HepG2 (cell line): ENCODE results near the gene TCAP. TPM values are rescaled to one million over a fixed set of nuclear protein-coding genes. Genes with fewer than 3 reads are reported as not detected.

ENCODE experiments used
- MTA3 ChIP-seq: sonication (generic); formaldehyde crosslinking; IDR thresholded peaks from 2 replicates; pipeline ENCODE4 v1.4.0; 2020; ENCODE audit warnings: missing genetic modification reagents
- PPARG ChIP-seq: conservative IDR thresholded peaks from 2 replicates; pipeline ENCODE4 v1.6.1; 2016; ENCODE audit warnings: missing biosample characterization, missing genetic modification reagents
- RORA ChIP-seq: sonication (generic); formaldehyde crosslinking; IDR thresholded peaks from 2 replicates; pipeline ENCODE4 v1.5.0; 2020; ENCODE audit warnings: mild to moderate bottlenecking, missing genetic modification reagents, moderate library complexity
- SYNCRIP ChIP-seq: fragments of 200-400 bp; formaldehyde crosslinking; IDR thresholded peaks from 2 replicates; pipeline ENCODE4 v1.6.1; 2018; ENCODE audit warnings: mild to moderate bottlenecking, low read depth, low read length; ENCODE audit not compliant: insufficient read depth
- ZFX ChIP-seq: sonication (generic); formaldehyde crosslinking; IDR thresholded peaks from 2 replicates; pipeline ENCODE4 v1.4.0; 2020; ENCODE audit warnings: mild to moderate bottlenecking, low read depth, missing genetic modification reagents, moderate library complexity
- ZNF230 ChIP-seq: sonication (generic); formaldehyde crosslinking; IDR thresholded peaks from 2 replicates; pipeline ENCODE4 v1.4.0; 2020; ENCODE audit warnings: mild to moderate bottlenecking, missing genetic modification reagents
- ZNF652 ChIP-seq: IDR thresholded peaks from 2 replicates; pipeline ENCODE4 v1.6.1; 2016; ENCODE audit warnings: low read depth, borderline replicate concordance
- ZSCAN31 ChIP-seq: sonication (generic); formaldehyde crosslinking; IDR thresholded peaks from 2 replicates; pipeline ENCODE4 v1.5.0; 2020; ENCODE audit warnings: low read depth, mild to moderate bottlenecking, missing genetic modification reagents
- polyA plus RNA-seq, 8 experiments: library from polyadenylated mRNA; depleted of rRNA in 3 of 8; stranded (reverse) in 7 of 8; unstranded in 1 of 8; fragments of >200 nt; fragmentation: Illumina TruSeq in 4 of 8; extraction: Trizol in 4 of 8; gene quantifications; 2 replicates each; pipeline versions ENCODE4 v1.2.1 to v1.2.3, GENCODE V29; 2011 to 2016; ENCODE audit warnings: low read depth in 4 of 8, missing spikeins in 1 of 8, mixed read lengths in 1 of 8; ENCODE audit not compliant: insufficient read depth in 1 of 8
- total RNA-seq, 5 experiments: library from RNA; depleted of rRNA; stranded (reverse); fragments of >200 nt; fragmentation: Illumina TruSeq; extraction: Trizol; gene quantifications; 2 replicates each; pipeline ENCODE4 v1.2.3, GENCODE V29; 2016; ENCODE audit warnings: low read depth in 1 of 5
- TF ChIP-seq, protein P1 (sequence below): sonication (generic); formaldehyde crosslinking; IDR thresholded peaks from 2 replicates; pipeline ENCODE4 v1.8.0; 2023; ENCODE audit warnings: mild to moderate bottlenecking, missing genetic modification reagents
- TF ChIP-seq, protein P2 (sequence below): IDR thresholded peaks from 2 replicates; pipeline ENCODE4 v1.4.0; 2020; ENCODE audit warnings: mild to moderate bottlenecking, missing genetic modification reagents
- TF ChIP-seq, protein P3 (sequence below): sonication (generic); formaldehyde crosslinking; IDR thresholded peaks from 2 replicates; pipeline ENCODE4 v1.4.0; 2020; ENCODE audit warnings: mild to moderate bottlenecking, missing genetic modification reagents

TCAP gene
- total and polyA plus RNA-seq, 2 of the 13 experiments (the other 11 are each of a cell fraction or from before 2014, with no cell fraction given), result 0.24 to 0.65 TPM

DNA sequence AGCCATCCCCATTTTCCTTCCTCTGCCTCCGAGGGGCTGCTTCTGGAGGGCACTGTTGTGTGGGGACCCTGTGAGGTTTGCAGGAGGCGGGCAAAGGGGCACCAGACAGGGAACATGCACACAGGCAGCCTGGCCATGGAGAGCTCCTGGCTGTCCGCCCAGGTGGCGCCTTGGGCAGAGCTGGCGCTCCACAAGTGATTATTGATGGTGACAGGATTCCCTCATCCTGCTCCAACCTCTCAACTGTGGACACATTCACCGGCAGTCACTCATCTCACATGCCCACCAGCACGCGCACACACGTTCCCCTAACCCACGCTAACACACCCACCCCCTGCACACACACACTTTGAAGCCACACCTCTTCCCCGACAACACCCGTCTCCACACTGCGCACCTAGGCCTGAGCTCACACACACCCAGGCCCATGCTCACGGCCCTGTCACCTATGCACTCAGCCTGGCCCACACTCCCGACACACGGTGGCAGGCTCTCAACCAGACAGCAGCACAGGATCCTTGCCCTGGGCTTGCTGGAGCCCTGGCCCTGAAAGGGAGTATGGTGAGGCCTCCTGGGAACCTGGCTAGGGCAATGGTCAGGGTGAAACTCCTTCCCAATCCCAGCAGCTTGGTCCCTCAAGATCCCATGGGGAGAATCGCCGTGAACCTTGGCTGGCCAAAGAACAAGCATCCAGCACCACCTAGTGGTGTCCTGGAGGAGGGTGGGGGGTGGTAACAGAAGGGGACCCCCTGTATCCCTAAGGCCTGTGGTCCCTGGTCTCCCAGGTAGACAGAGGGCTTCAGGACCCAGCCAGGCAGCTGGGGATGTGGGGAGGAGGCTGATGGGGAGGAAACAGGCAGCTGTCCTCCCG is 6.7 kb downstream of the TCAP start (continued):
- TF ChIP-seq, protein P1, sequence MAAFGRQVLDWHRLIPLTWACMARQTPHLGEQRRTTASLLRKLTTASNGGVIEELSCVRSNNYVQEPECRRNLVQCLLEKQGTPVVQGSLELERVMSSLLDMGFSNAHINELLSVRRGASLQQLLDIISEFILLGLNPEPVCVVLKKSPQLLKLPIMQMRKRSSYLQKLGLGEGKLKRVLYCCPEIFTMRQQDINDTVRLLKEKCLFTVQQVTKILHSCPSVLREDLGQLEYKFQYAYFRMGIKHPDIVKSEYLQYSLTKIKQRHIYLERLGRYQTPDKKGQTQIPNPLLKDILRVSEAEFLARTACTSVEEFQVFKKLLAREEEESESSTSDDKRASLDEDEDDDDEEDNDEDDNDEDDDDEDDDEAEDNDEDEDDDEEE (CRISPR knock-in tag), result peak; percentile 88; the same call in 1 of the 2 replicates
- TF ChIP-seq, protein P2, sequence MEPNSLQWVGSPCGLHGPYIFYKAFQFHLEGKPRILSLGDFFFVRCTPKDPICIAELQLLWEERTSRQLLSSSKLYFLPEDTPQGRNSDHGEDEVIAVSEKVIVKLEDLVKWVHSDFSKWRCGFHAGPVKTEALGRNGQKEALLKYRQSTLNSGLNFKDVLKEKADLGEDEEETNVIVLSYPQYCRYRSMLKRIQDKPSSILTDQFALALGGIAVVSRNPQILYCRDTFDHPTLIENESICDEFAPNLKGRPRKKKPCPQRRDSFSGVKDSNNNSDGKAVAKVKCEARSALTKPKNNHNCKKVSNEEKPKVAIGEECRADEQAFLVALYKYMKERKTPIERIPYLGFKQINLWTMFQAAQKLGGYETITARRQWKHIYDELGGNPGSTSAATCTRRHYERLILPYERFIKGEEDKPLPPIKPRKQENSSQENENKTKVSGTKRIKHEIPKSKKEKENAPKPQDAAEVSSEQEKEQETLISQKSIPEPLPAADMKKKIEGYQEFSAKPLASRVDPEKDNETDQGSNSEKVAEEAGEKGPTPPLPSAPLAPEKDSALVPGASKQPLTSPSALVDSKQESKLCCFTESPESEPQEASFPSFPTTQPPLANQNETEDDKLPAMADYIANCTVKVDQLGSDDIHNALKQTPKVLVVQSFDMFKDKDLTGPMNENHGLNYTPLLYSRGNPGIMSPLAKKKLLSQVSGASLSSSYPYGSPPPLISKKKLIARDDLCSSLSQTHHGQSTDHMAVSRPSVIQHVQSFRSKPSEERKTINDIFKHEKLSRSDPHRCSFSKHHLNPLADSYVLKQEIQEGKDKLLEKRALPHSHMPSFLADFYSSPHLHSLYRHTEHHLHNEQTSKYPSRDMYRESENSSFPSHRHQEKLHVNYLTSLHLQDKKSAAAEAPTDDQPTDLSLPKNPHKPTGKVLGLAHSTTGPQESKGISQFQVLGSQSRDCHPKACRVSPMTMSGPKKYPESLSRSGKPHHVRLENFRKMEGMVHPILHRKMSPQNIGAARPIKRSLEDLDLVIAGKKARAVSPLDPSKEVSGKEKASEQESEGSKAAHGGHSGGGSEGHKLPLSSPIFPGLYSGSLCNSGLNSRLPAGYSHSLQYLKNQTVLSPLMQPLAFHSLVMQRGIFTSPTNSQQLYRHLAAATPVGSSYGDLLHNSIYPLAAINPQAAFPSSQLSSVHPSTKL (CRISPR knock-in tag), result no peak
- TF ChIP-seq MTA3 (CRISPR knock-in tag) (no peak), RORA (CRISPR knock-in tag) (no peak), ZFX (peak; percentile 96), ZNF230 (CRISPR knock-in tag) (0 out of 2 replicates have a peak, but pooled peaks have one; percentile 81), ZNF652 (CRISPR knock-in tag) (no peak), PPARG (CRISPR knock-in tag) (no peak), ZSCAN31 (CRISPR knock-in tag) (peak; percentile 82; the same call in 1 of the 2 replicates), SYNCRIP (no peak)
- TF ChIP-seq, protein P3, sequence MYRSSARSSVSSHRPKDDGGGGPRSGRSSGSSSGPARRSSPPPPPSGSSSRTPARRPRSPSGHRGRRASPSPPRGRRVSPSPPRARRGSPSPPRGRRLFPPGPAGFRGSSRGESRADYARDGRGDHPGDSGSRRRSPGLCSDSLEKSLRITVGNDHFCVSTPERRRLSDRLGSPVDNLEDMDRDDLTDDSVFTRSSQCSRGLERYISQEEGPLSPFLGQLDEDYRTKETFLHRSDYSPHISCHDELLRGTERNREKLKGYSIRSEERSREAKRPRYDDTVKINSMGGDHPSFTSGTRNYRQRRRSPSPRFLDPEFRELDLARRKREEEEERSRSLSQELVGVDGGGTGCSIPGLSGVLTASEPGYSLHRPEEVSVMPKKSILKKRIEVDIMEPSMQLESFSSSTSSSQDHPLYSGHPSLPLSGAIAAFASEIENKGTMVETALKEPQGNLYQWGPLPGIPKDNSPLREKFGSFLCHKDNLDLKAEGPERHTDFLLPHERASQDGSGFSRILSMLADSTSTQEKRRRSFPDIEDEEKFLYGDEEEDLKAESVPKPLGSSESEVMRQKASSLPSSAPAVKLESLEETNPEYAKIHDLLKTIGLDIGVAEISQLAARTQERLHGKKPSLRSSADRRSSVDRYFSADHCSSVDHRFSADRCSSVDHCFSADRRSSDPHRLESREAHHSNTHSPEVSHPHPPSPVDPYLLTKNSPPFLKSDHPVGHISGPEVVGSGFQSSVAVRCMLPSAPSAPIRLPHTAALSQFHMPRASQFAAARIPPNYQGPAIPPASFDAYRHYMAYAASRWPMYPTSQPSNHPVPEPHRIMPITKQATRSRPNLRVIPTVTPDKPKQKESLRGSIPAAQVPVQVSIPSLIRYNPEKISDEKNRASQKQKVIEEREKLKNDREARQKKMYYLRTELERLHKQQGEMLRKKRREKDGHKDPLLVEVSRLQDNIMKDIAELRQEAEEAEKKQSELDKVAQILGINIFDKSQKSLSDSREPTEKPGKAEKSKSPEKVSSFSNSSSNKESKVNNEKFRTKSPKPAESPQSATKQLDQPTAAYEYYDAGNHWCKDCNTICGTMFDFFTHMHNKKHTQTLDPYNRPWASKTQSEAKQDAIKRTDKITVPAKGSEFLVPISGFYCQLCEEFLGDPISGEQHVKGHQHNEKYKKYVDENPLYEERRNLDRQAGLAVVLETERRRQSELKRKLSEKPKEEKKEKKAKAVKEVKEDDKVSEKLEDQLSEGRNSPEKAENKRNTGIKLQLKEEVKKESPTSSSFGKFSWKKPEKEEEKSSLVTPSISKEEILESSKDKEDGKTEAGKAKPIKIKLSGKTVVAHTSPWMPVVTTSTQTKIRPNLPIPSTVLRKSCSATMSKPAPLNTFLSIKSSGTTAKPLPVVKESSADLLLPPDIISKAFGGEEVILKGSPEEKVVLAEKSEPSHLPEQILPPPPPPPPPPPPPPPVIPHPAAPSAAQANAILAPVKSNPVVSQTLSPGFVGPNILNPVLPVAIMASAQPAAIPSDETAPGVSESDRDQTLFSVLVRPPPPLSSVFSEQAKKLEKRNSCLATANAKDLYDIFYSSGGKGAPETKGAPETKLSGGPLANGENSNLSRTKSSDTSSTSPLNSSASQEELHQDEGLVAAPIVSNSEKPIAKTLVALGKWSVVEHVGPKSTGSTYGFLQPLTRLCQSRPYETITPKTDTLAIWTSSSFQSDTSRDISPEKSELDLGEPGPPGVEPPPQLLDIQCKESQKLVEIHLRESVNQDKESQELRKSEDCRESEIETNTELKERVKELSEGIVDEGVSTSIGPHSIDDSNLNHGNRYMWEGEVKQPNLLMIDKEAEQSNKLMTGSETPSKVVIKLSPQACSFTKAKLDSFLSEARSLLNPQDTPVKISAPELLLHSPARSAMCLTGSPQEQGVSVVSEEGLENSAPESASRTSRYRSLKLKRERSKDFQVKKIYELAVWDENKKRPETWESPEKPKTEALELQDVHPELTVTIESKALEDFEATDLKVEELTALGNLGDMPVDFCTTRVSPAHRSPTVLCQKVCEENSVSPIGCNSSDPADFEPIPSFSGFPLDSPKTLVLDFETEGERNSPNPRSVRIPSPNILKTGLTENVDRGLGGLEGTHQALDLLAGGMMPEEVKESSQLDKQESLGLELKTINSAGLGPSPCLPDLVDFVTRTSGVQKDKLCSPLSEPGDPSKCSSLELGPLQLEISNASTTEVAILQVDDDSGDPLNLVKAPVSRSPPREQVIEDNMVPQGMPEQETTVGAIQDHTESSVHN (CRISPR knock-in tag), result peak; percentile 80
